Muscle of leg (tissue), 11 donors: ENCODE measurements around the gene TALDO1. TPM values are rescaled to one million over a fixed set of nuclear protein-coding genes. Genes with fewer than 3 reads are reported as not detected.

ENCODE experiments used
- DNase-seq: peaks from one replicate; pipeline ENCODE4 v3.0.0; 2013
- H3K27ac ChIP-seq: one replicate; pipeline ENCODE4 v1.5.1; 2013; ENCODE audit warnings: mild to moderate bottlenecking, low read length, control low read depth
- H3K27me3 ChIP-seq: one replicate; pipeline ENCODE4 v1.6.1; 2013; ENCODE audit warnings: low read length; ENCODE audit not compliant: control insufficient read depth, insufficient read depth
- H3K36me3 ChIP-seq: one replicate; pipeline ENCODE4 v1.6.1; 2013; ENCODE audit warnings: low read length; ENCODE audit not compliant: control insufficient read depth, insufficient read depth
- H3K4me1 ChIP-seq: one replicate; pipeline ENCODE4 v1.6.1; 2013; ENCODE audit warnings: low read length; ENCODE audit not compliant: control insufficient read depth, insufficient read depth
- H3K4me3 ChIP-seq: one replicate; pipeline ENCODE4 v1.5.1; 2013; ENCODE audit warnings: low read length, control low read depth
- H3K9me3 ChIP-seq: replicated peaks from 2 replicates; pipeline ENCODE4 v1.6.1; 2013; ENCODE audit warnings: low read depth, low read length; ENCODE audit not compliant: control insufficient read depth
- WGBS: methylation state at CpG from one replicate; pipeline ENCODE4 v1.1.5; 2013; ENCODE audit warnings: missing lambda C conversion rate; ENCODE audit not compliant: insufficient coverage; 5-methylcytosine and 5-hydroxymethylcytosine counted together
- polyA plus RNA-seq, 8 donors: library from polyadenylated mRNA; unstranded; fragments of 120-200 nt; gene quantifications; one replicate each; pipeline versions ENCODE4 v1.2.1 to v1.2.3, GENCODE V29; 2013; ENCODE audit warnings: inconsistent platforms in 1 of 8, low replicate concordance in 1 of 8; ENCODE audit not compliant: insufficient read length in 8 of 8, insufficient read depth in 1 of 8
- total RNA-seq: library from RNA; stranded (reverse); fragments of 120-200 nt; gene quantifications from one replicate; pipeline ENCODE4 v1.2.4, GENCODE V29; 2013

The TALDO1 gene
- total and polyA plus RNA-seq, 9 donors: 60.2 to 79.9 (median 70.8) TPM

DNA sequence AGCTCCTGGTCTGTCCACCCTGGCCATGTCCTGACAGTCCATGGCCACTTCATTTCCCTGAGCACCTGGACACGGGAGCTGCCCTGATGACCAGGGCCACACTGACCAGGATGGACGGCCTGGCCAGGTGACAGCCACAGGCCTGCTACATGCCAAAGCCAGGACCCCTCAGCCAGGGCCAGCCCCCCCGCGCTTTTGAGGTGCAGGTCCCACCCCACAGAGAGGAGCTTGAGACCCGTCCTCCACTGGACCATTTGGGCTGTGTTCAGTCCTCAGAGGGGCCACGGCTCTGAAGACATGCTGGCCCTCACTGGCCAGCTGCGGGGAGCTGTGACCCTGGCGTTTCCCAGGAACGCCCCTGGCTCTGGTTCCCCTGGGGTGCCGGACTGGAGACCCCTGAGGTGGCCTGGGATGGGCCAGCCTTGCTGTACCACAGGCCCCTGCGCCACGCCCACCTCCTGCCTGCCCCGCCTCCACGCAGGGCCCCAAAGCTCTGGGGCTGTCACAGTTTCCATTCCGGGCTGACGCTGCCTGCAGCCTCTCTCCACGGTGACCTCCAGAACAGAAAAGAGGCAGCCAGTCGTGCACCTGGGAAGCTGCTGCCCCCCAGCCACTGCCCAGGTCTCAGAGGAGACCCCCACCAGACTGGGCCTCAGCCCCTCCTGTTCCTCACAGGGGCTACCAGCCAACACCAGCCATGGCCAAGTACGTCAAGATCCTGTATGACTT lies 23.1 kb upstream of the TALDO1 start:
- Histone ChIP-seq H3K27me3 (peaks cover 90% of the 10 kb centered on the region), H3K4me1 (peaks cover 41% of the 10 kb centered on the region), H3K4me3 (no peak overlapping the region), H3K27ac (no peak overlapping the region), H3K9me3 (no peaks in the 10 kb centered on the region), H3K36me3 (no peaks in the 10 kb centered on the region)
- 51% methylated on average over 19 of the region's 19 CpGs for WGBS
- no peak for DNase-seq

- no peak overlapping the region for H3K27ac ChIP-seq
- WGBS: 58% methylated on average over 8 of the region's 18 CpGs
- peaks cover 41% of the 10 kb centered on the region for H3K4me1 ChIP-seq
- peaks cover 90% of the 10 kb centered on the region for H3K27me3 ChIP-seq
- no peak overlapping the region for H3K4me3 ChIP-seq
- no peak for DNase-seq
- no peaks in the 10 kb centered on the region for H3K9me3 ChIP-seq
- no peaks in the 10 kb centered on the region for H3K36me3 ChIP-seq
Measured at GRCh38 chr11:724778-725386, 22.4 kb upstream of the TALDO1 start.

GRCh38 chr11:725624-726202 lies 21.6 kb upstream of the TALDO1 start:
- no peaks in the 10 kb centered on the region for H3K9me3 ChIP-seq
- no peak overlapping the region for H3K4me3 ChIP-seq
- H3K27ac ChIP-seq: no peak overlapping the region
- peaks cover 41% of the 10 kb centered on the region for H3K4me1 ChIP-seq
- peaks cover 83% of the 10 kb centered on the region for H3K27me3 ChIP-seq
- WGBS: 4% methylated on average over 33 of the region's 53 CpGs
- DNase-seq: peak; percentile 10
- H3K36me3 ChIP-seq: no peaks in the 10 kb centered on the region

DNA sequence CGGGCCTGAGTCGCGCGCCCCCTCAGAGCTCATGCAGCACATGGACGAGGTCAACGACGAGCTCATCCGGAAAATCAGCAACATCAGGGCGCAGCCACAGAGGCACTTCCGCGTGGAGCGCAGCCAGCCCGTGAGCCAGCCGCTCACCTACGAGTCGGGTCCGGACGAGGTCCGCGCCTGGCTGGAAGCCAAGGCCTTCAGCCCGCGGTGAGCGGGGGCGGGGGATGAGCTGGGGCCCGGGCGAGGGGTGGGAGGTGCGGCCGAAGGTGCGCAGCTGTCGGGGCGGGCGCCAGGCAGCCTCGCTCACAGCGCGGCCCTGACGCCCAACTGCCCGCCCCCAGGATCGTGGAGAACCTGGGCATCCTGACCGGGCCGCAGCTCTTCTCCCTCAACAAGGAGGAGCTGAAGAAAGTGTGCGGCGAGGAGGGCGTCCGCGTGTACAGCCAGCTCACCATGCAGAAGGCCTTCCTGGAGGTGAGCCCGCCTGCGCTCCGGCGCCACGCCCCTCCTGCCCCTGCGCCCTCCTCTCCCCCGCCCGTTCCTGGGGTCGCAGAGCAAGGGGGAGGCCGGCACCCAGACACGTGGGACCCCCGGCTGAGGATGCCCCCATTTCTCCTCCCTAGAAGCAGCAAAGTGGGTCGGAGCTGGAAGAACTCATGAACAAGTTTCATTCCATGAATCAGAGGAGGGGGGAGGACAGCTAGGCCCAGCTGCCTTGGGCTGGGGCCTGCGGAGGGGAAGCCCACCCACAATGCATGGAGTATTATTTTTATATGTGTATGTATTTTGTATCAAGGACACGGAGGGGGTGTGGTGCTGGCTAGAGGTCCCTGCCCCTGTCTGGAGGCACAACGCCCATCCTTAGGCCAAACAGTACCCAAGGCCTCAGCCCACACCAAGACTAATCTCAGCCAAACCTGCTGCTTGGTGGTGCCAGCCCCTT lies 20.7 kb upstream of the TALDO1 start:
- H3K27me3 ChIP-seq: peaks cover 74% of the 10 kb centered on the region
- H3K36me3 ChIP-seq: no peaks in the 10 kb centered on the region
- H3K9me3 ChIP-seq: no peaks in the 10 kb centered on the region
- no peak overlapping the region for H3K4me3 ChIP-seq
- WGBS: 3% methylated on average over 60 of the region's 61 CpGs
- peaks cover 35% of the 10 kb centered on the region for H3K4me1 ChIP-seq
- peak; percentile 56 for DNase-seq
- H3K27ac ChIP-seq: no peak overlapping the region

DNA sequence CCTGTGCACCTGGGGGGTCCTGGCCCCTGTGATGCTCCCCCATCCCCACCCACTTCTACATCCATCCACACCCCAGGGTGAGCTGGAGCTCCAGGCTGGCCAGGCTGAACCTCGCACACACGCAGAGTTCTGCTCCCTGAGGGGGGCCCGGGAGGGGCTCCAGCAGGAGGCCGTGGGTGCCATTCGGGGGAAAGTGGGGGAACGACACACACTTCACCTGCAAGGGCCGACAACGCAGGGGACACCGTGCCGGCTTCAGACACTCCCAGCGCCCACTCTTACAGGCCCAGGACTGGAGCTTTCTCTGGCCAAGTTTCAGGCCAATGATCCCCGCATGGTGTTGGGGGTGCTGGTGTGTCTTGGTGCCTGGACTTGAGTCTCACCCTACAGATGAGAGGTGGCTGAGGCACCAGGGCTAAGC lies 20.0 kb upstream of the TALDO1 start:
- Histone ChIP-seq H3K27me3 (peaks cover 67% of the 10 kb centered on the region), H3K4me1 (peaks cover 31% of the 10 kb centered on the region), H3K9me3 (no peaks in the 10 kb centered on the region), H3K27ac (no peak overlapping the region), H3K36me3 (no peaks in the 10 kb centered on the region), H3K4me3 (no peak overlapping the region)
- DNase-seq: peak; percentile 4
- 84% methylated on average over 12 of the region's 12 CpGs for WGBS

DNA sequence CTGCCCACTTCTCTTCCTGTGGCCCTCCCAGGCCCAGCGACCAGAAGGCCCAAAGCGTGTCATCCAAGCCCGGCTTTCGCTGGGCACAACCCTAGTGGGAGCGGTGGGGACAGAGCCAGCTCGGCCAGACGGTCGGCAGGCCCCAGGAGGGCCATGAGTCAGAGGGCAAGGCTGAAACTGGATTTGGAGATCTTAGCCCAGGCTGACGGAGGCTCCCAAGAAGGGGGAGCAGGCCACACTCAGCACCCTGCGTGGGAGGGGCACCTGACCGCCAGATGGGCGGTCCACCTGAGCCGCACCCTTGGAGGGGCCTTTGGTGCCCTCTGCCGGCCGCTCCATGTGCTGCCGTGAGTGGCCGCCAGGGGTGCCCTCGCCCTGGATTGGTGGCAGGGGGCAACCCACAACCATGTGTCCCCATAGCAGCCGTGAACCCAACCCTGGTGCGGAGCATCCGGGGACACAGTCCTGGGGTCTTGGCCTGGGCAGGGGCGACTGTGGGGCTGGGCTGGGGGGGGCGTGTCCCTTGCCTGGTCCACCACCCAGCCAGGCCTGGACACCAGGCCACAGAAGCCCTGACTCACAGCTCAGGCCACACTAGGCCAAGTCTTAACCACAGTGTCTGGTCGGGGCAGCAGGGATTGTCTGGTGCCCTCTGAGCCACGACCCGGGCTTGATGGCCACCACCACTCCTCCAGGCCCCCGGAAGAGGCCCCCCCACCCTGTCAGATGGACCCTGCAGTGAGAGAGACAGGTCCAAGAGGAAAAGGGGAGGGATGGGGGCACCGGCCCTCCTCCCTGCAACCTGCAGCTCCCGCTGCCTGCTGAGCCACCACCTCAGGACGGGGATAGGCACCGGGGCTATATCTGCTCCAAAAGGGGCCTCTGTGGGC lies 19.2 kb upstream of the TALDO1 start:
- peaks cover 31% of the 10 kb centered on the region for H3K4me1 ChIP-seq
- no peaks in the 10 kb centered on the region for H3K9me3 ChIP-seq
- peak; percentile 62 for DNase-seq
- H3K36me3 ChIP-seq: no peaks in the 10 kb centered on the region
- H3K4me3 ChIP-seq: no peak overlapping the region
- 14% methylated on average over 18 of the region's 31 CpGs for WGBS
- no peak overlapping the region for H3K27ac ChIP-seq
- H3K27me3 ChIP-seq: peaks cover 63% of the 10 kb centered on the region

DNA sequence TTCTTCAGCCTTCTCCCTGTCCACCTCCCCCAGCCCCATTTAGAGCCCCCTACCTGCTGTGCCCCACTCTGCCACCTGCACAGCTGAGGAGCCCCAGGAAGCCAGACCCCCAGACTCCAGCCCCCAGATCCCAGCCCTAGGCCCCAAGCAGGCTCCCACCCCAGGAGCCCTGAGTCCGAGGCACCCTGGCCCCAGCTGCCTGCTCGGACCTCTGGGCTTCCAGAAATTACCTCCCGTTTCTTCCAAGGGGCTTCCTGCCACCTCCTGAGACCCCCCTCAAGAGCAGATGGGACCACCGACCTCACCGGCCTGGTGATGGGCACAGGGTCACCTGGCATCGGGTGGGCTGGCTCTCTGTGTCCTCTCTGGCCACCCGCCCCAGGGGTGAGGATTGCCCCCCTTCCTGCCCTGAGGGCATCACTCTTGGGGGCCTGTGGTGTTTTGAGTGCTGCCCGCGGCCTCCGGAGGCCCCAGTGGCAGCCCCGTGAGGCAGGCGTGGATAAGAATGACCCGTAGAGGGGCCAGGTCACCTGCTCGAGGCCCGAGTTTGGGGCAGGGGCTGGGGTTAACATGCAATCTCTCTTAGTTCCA lies 18.3 kb upstream of the TALDO1 start:
- H3K27me3 ChIP-seq: peaks cover 61% of the 10 kb centered on the region

DNA sequence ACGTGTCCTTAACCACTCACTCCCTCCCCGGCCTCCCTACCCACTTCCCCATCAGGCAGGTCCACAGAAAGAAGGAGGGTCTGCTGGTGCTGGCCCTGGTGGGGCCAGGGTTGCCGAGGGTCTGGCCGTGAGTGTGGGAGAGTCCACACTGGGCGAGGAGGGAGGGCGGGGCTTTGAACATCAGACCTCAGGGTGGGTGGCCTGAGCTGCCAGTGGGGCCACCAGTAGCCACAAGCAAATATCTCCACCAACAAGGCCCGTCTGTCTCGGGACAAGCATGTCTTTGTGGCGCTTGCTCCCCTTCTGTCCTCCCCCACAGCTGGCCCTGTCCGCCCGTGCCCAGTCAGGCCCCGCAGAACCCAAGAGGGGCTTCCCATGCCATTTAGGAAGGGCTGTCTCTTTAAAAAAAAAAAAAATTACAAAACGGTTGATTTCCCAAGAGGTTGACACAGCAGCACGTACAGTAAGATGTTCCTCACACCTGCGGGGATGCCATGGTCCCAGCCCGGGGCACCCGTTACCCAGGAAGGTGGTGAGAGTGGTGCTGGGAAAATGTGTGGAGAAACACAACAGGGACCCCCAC lies 17.7 kb upstream of the TALDO1 start:
- Histone ChIP-seq H3K4me1 (peaks cover 28% of the 10 kb centered on the region), H3K4me3 (no peak overlapping the region), H3K27me3 (peaks cover 55% of the 10 kb centered on the region), H3K9me3 (no peaks in the 10 kb centered on the region), H3K27ac (no peak overlapping the region), H3K36me3 (no peaks in the 10 kb centered on the region)
- DNase-seq: no peak
- WGBS: 80% methylated on average over 1 of the region's 17 CpGs

More for the DNA sequence above, 18.3 kb upstream of the TALDO1 start:
- no peak overlapping the region for H3K4me3 ChIP-seq
- H3K9me3 ChIP-seq: no peaks in the 10 kb centered on the region
- peaks cover 31% of the 10 kb centered on the region for H3K4me1 ChIP-seq
- DNase-seq: no peak
- no peaks in the 10 kb centered on the region for H3K36me3 ChIP-seq
- 87% methylated on average over 7 of the region's 15 CpGs for WGBS
- no peak overlapping the region for H3K27ac ChIP-seq

DNA sequence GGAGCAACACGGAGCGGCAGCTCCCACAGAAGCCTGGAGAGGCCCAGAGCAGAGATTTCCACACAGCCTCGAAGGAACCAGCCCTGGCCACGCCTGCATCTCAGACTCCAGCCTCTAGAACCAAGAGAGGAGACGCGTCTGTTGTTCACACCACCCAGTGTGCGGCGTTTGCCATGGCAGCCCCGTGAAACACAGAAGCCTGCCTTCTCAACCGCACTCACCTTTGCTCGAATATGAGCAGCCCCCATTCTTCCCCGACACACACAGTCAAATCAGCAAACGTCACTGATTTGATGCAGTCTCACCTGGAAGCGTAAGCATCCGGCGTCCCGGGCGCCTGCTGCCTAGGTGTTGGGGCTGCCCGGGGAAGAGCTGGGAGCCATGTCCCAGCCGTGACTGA lies 14.2 kb upstream of the TALDO1 start:
- Histone ChIP-seq H3K9me3 (no peaks in the 10 kb centered on the region), H3K4me1 (peaks cover 1% of the 10 kb centered on the region), H3K27me3 (peaks cover 32% of the 10 kb centered on the region), H3K4me3 (no peak overlapping the region), H3K36me3 (no peaks in the 10 kb centered on the region), H3K27ac (no peak overlapping the region)
- no peak for DNase-seq
- 79% methylated on average over 17 of the region's 20 CpGs for WGBS
